Kidney epithelial cell (primary cell): ENCODE measurements around the gene FILIP1L. TPM values are rescaled to one million over a fixed set of nuclear protein-coding genes. Genes with fewer than 3 reads are reported as not detected.

ENCODE experiments used
- DNase-seq: peaks from one replicate; pipeline ENCODE4 v3.0.0-alpha.2; 2010; ENCODE audit warnings: low read depth
- H3K27me3 ChIP-seq: 2 replicates; pipeline ENCODE4 v1.6.0; 2011; ENCODE audit warnings: low read length; ENCODE audit not compliant: control insufficient read depth, insufficient read depth
- H3K36me3 ChIP-seq: 2 replicates; pipeline ENCODE4 v1.5.1; 2011; ENCODE audit warnings: low read length; ENCODE audit not compliant: control insufficient read depth, insufficient read depth
- H3K4me3 ChIP-seq: 2 replicates; pipeline ENCODE4 v1.5.1; 2011; ENCODE audit warnings: low read depth, mild to moderate bottlenecking, control low read depth, low read length
- total RNA-seq: library from RNA; depleted of rRNA; stranded (reverse); fragments of >200 nt; gene quantifications from 2 replicates; pipeline ENCODE4 v1.2.3, GENCODE V29; 2015
- TF ChIP-seq, protein P1 (sequence below): IDR thresholded peaks from 2 replicates; pipeline ENCODE4 v1.5.1; 2011; ENCODE audit warnings: mild to moderate bottlenecking, moderate library complexity, low read length, control low read depth, inconsistent platforms; ENCODE audit not compliant: insufficient read depth, poor library complexity, severe bottlenecking

FILIP1L gene
- total RNA-seq, 1 donor from 2014 or later = 15.6 TPM

DNA sequence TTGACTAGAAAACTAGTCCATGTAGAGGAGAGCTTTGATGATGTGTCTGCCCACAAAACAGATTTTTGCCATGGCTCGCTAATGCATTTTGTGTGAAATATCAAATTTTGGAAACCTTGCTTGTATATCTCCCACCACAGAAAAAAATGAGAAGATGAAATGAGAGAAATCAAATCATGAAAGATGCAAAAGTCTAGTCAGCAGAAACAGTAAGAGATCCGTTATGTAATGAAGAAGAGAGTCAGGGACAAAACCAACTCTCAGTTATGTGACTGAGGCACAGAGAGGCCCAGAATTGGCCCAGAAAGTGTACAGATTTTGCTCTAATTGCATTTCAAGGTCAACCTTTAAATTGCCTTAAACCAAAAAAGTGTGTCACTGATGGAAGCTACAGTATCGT is 107.0 kb downstream of the FILIP1L start:
- no peak overlapping the region for H3K4me3 ChIP-seq
- H3K27me3 ChIP-seq = no peaks in the 10 kb centered on the region
- TF ChIP-seq, protein P1, sequence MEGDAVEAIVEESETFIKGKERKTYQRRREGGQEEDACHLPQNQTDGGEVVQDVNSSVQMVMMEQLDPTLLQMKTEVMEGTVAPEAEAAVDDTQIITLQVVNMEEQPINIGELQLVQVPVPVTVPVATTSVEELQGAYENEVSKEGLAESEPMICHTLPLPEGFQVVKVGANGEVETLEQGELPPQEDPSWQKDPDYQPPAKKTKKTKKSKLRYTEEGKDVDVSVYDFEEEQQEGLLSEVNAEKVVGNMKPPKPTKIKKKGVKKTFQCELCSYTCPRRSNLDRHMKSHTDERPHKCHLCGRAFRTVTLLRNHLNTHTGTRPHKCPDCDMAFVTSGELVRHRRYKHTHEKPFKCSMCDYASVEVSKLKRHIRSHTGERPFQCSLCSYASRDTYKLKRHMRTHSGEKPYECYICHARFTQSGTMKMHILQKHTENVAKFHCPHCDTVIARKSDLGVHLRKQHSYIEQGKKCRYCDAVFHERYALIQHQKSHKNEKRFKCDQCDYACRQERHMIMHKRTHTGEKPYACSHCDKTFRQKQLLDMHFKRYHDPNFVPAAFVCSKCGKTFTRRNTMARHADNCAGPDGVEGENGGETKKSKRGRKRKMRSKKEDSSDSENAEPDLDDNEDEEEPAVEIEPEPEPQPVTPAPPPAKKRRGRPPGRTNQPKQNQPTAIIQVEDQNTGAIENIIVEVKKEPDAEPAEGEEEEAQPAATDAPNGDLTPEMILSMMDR = no peak
- H3K36me3 ChIP-seq = no peaks in the 10 kb centered on the region
- DNase-seq = no peak

DNA sequence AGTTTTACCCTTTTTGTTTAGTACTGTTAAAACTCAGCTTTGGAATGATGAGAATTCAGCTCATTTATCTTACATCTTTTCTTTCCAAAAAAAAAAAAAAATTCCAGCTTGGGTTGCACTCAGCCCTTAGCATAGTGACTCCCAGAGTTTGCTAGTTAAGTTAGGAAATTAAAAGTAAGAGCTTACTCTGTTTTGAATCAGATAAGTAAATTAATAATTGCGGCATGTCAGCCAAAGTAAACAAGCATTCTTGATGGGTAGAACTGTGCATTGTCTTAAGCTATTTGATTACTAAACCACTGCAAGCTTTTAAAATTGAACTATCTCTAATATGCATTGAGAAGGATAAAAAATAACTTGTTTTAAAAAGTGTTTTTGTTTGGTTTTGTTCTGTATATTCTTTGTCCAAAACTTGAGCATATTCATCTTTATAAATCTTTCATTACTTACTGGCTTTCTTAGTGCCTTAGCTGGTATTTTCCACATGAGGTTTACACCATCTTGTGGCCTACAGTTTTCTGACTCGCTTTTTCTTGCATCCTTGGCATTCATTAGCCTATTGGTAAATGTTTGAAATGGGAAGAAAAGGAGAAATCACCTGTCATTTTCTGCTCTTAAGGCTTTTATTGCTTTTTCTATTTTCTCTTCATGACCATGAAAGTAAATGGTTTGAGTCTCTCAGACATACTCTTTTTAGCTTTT is 107.6 kb downstream of the FILIP1L start:
- no peak for DNase-seq
- TF ChIP-seq, protein P1 = no peak
- Histone ChIP-seq H3K36me3 (no peaks in the 10 kb centered on the region), H3K27me3 (no peaks in the 10 kb centered on the region), H3K4me3 (no peak overlapping the region)

DNA sequence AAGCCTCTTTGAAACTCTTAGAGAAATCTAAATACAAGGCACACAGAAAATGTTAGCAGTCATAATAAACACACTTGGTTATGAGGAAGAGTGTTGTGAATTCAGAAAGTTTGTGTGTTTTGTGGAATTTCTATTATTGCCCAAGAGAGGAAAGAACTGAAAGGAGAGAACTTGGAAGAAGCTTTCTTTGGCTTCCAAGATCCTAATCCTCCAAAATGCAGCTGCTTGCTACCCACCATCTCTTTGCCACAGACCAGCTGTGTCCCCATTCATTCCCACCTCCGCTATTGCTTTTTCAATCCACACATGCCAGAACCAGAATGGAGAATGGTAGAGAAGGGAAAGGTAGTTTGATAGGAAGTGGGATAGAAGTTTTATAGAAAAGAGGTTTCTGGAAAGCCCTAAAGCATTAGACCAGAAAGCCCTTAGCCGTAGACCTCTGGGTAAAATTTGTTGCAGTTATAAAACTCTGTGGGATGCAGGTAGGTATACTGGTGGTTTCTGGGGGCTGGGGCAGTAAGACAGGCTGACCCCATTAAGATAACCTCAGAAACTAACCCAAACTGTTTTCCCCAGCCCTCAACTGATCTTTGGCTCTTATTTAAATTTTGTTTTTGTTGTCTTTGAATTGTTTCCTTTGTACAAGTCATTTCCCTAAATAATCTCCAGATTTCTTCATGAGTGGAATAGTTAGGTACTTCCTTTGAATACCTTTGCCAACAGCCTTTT is 108.5 kb downstream of the FILIP1L start:
- no peaks in the 10 kb centered on the region for H3K27me3 ChIP-seq
- no peak overlapping the region for H3K4me3 ChIP-seq
- DNase-seq = no peak
- H3K36me3 ChIP-seq = no peaks in the 10 kb centered on the region
- TF ChIP-seq, protein P1 = no peak

DNA sequence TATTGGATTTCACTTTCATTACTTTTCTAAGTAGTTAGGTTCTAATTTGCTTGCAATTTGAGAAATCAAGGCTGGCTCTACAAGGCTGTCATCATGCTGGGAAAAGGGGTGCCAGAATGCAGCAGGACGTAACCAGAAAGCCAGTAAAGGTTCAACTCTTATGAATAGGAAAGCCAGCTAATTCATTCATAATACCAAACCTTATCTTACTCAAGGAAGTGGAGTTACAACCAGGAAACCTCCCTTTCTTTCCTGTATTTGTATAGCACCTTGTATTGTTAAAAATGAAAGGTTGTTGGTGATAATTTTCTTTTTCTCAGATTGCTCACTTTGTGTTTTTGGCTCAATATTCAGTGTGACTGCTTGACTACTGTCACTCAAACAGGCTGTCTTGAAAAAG is 109.4 kb downstream of the FILIP1L start:
- DNase-seq = no peak
- no peaks in the 10 kb centered on the region for H3K36me3 ChIP-seq
- TF ChIP-seq, protein P1 = no peak

DNA sequence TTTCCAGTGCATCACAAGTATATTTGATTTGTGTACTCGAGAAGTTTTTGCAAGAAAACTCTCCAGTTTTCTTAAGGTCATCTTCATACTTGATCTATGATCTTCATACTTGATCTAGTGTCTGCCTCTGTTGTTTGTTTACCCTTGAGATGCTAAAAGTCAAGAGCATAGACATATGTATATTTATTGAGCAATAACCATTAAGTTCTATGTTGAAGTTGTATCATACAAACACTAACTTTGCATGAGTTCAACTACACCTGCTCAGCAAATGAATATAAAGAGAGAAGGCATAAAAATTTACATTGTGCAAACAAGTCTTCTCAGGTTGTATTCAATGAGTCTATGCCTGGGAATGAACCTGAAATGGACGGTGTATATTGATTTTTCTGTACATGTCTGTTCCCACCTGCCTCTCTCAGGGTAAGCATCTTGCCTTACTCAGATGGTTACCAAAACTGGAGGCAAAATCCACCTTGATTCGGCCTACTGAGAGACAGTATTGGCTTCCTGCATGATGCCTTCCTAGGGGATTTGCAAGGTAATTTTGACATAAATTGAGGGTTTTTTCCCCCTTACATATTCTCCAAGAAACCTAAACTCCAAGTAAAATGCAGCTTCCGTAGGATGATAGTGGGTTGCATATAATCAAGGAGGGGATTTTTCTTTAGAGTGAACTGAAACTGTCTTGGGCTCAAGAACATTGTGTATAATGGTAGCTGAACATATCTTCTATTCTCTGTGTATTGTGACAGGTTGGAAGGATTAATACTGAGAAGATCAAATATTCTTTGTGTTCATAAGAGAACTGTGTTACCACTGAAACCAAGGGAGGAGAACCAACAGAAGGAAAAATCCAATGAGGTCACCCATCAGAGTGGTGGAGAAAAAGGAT is 110.4 kb downstream of the FILIP1L start:
- no peak for DNase-seq
- TF ChIP-seq, protein P1 = no peak
- H3K27me3 ChIP-seq = no peaks in the 10 kb centered on the region
- H3K36me3 ChIP-seq = no peaks in the 10 kb centered on the region
- H3K4me3 ChIP-seq = no peak overlapping the region

More for the DNA sequence above, 109.4 kb downstream of the FILIP1L start:
- H3K4me3 ChIP-seq = no peak overlapping the region
- H3K27me3 ChIP-seq = no peaks in the 10 kb centered on the region
